ENCODE results near the gene DROSHA. TPM values are rescaled to one million over a fixed set of nuclear protein-coding genes. Genes with fewer than 3 reads are reported as not detected.

DROSHA gene
- total and polyA plus RNA-seq, 2 donors (not counting 3 experiments of a cell fraction or from before 2014, with no cell fraction given) = 49.1 to 96.4 TPM

DNA sequence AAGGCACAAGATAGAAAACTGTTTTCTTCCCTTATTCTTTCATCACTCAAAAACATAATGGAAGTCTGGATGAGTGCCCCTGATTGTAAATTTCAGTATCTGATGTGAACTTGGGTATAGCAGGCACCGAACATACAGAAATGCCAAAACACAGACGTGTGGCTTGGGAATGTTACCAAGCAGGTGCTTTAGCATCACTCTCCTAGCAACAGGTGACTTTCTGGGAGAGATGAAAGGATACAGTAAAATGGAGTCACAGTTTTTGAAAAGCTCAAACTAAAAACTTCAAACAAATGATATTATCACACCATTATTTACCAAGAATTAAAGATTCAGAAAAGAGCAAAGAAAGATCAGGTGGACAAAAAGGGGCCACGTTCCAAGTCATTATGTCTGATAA is 130.2 kb downstream of the DROSHA start:
- H3K27me3 ChIP-seq (ENCODE audit: control insufficient read depth in 2 of 2, insufficient read depth in 2 of 2, low read length in 2 of 2) = no peaks in the 10 kb centered on the region
- H3K79me2 ChIP-seq (ENCODE audit: control insufficient read depth, insufficient read depth, low read length) = no peaks in the 10 kb centered on the region
- CTCF ChIA-PET = no interaction called here
- intact Hi-C loops (cut with micrococcal nuclease) (no loop called here), dilution Hi-C loops (cut with MboI; ENCODE audit: extremely low pct_ligation_motif_present, low sequenced_read_pairs) (no loop called here)
- H3K9me1 ChIP-seq (replicated peaks; ENCODE audit: control insufficient read depth, extremely low read depth, insufficient read depth, low read length) = no peaks in the 10 kb centered on the region
- H3K9ac ChIP-seq (replicated peaks; ENCODE audit: extremely low read depth, insufficient read depth, low read length) = no peak overlapping the region
- H2AFZ ChIP-seq (ENCODE audit: low read depth, low read length) = no peak overlapping the region
- H3K4me1 ChIP-seq (ENCODE audit: control insufficient read depth, extremely low read depth, insufficient read depth, low read length) = peaks cover 4% of the 10 kb centered on the region
- DNase-seq (ENCODE audit: low read depth, low spot score) (no peak), FAIRE-seq (no peak)
- POLR2A ChIA-PET = no interaction called here
- TF ChIP-seq POLR2AphosphoS5 (IDR thresholded peaks at IDR 0.05; ENCODE audit: insufficient read depth, low read depth, low read length) (no peak), MYC (IDR thresholded peaks at IDR 0.05; ENCODE audit: low read depth, low read length) (no peak), MAX (IDR thresholded peaks at IDR 0.05; ENCODE audit: insufficient read depth, insufficient read length) (no peak), JUN (IDR thresholded peaks at IDR 0.05; ENCODE audit: borderline replicate concordance, insufficient read depth, insufficient read length, low read depth) (no peak), GATA2 (IDR thresholded peaks at IDR 0.05; ENCODE audit: insufficient read depth, insufficient read length, low read depth, low read length) (no peak), CTCF (IDR thresholded peaks at IDR 0.05; ENCODE audit: extremely low read depth in 1 of 2, insufficient read depth in 1 of 2, low read depth in 1 of 2, low read length in 2 of 2) (no peak), FOS (IDR thresholded peaks at IDR 0.05; ENCODE audit: borderline replicate concordance, insufficient read depth, low read length) (no peak), POLR2A (IDR thresholded peaks at IDR 0.05; ENCODE audit: low read depth, low read length) (no peak), EZH2 (IDR thresholded peaks at IDR 0.05; ENCODE audit: borderline replicate concordance, low read depth, low read length, severe bottlenecking) (no peak)
- H3K27ac ChIP-seq (ENCODE audit: insufficient read depth, low read depth, low read length) = no peak overlapping the region
- no TSS peak for BruUV-seq (replicated peaks)
- H3K4me3 ChIP-seq (replicated peaks in 1 of 3; ENCODE audit: insufficient read depth in 1 of 3, low read depth in 1 of 3, low read length in 3 of 3) = no peak overlapping the region
- no peaks in the 10 kb centered on the region for H3K9me3 ChIP-seq (replicated peaks; ENCODE audit: control insufficient read depth, insufficient read depth, low read length)
- H3K36me3 ChIP-seq (ENCODE audit: control insufficient read depth in 2 of 2, extremely low read depth in 1 of 2, insufficient read depth in 2 of 2, low read length in 2 of 2) = peaks cover 2 to 7% of the 10 kb centered on the region in 2 experiments
- no peaks in the 10 kb centered on the region for H4K20me1 ChIP-seq (replicated peaks; ENCODE audit: control insufficient read depth, extremely low read depth, insufficient read depth, low read length)
- H3K4me2 ChIP-seq (ENCODE audit: insufficient read depth, low read length) = no peak overlapping the region

All from endothelial cell of umbilical vein (primary cell).